PC-9 (cell line): Measurements from ENCODE around the gene OSBPL3. TPM values are rescaled to one million over a fixed set of nuclear protein-coding genes. Genes with fewer than 3 reads are reported as not detected.
A peak's percentile ranks its signal among the peaks of the same experiment; 100 is the strongest.

Experiments used
- BruUV-seq: library from RNA; stranded (reverse); fragments of 400-500 nt; replicated peaks from 2 replicates; lab custom pipeline; 2021; lab: Mats Ljungman, UMichigan
- CTCF ChIA-PET: fragments of 300-600 bp; sonication (Branson Sonifier 250); formaldehyde crosslinking; loops from one replicate; lab custom pipeline; 2022; ENCODE audit warnings: antibody characterized with exemption; lab: Charles Lee
- POLR2A ChIA-PET: fragments of 300-600 bp; sonication (Branson Sonifier 250); formaldehyde crosslinking; loops from one replicate; lab custom pipeline; 2022; ENCODE audit warnings: antibody characterized with exemption; ENCODE audit not compliant: unreplicated experiment; lab: Charles Lee
- DNase-seq, 2 experiments: peaks; one replicate each; pipeline versions ENCODE4 v3.0.0 to v3.0.0-alpha.2; 2015 to 2022; ENCODE audit warnings: mixed read lengths in 1 of 2
- H2AFZ ChIP-seq: fragments of 200-600 bp; sonication (generic); 2 replicates; pipeline ENCODE4 v1.8.1; 2017; ENCODE audit warnings: antibody characterized with exemption
- H3F3A ChIP-seq: fragments of 200-600 bp; sonication (generic); 2 replicates; pipeline ENCODE4 v1.8.1; 2017; ENCODE audit warnings: antibody characterized with exemption, mild to moderate bottlenecking, low read depth; ENCODE audit not compliant: insufficient read depth
- H3K27ac ChIP-seq: fragments of 200-600 bp; sonication (generic); 2 replicates; pipeline ENCODE4 v1.6.1; 2016; ENCODE audit warnings: mixed run types
- H3K27me3 ChIP-seq: fragments of 200-600 bp; sonication (generic); 2 replicates; pipeline ENCODE4 v1.6.1; 2016; ENCODE audit warnings: low read depth, mixed run types; ENCODE audit not compliant: insufficient read depth
- H3K36me3 ChIP-seq: fragments of 200-600 bp; sonication (generic); 2 replicates; pipeline ENCODE4 v1.6.1; 2016; ENCODE audit warnings: low read depth, mixed run types
- H3K4me1 ChIP-seq: fragments of 200-600 bp; sonication (generic); replicated peaks from 2 replicates; pipeline ENCODE4 v1.6.1; 2016; ENCODE audit warnings: mixed run types; ENCODE audit not compliant: insufficient read depth
- H3K4me2 ChIP-seq: fragments of 200-600 bp; sonication (generic); 2 replicates; pipeline ENCODE4 v1.6.1; 2017; ENCODE audit warnings: mixed run types
- H3K4me3 ChIP-seq: fragments of 200-600 bp; sonication (generic); 2 replicates; pipeline ENCODE4 v1.6.1; 2016; ENCODE audit warnings: mixed run types
- H3K79me2 ChIP-seq: fragments of 200-600 bp; sonication (generic); 2 replicates; pipeline ENCODE4 v1.6.1; 2017; ENCODE audit warnings: low read depth, mixed run types
- H3K9me2 ChIP-seq: fragments of 200-600 bp; sonication (generic); 2 replicates; pipeline ENCODE4 v1.8.1; 2017; ENCODE audit warnings: mild to moderate bottlenecking; ENCODE audit not compliant: insufficient read depth
- H3K9me3 ChIP-seq: fragments of 200-600 bp; sonication (generic); 2 replicates; pipeline ENCODE4 v1.8.1; 2016; ENCODE audit warnings: low read depth; ENCODE audit not compliant: insufficient read depth
- H4K20me1 ChIP-seq: fragments of 200-600 bp; sonication (generic); 2 replicates; pipeline ENCODE4 v1.8.1; 2017; ENCODE audit not compliant: insufficient read depth
- CTCF ChIP-seq: fragments of 200-600 bp; sonication (generic); conservative IDR thresholded peaks from 2 replicates; pipeline ENCODE4 v1.6.1; 2017; ENCODE audit warnings: mixed run types, antibody characterized with exemption, mild to moderate bottlenecking, moderate library complexity
- EZH2 ChIP-seq: fragments of 200-600 bp; sonication (generic); IDR thresholded peaks from 2 replicates; pipeline ENCODE4 v1.8.0; 2017; ENCODE audit warnings: antibody characterized with exemption, low read depth
- intact Hi-C: fragments of 100-400 bp; cut with micrococcal nuclease; formaldehyde crosslinking; loops from one replicate; pipeline ENCODE4 v1.10.0; 2022; ENCODE audit not compliant: unreplicated experiment
- total RNA-seq: library from RNA; stranded (reverse); gene quantifications from 2 replicates; pipeline ENCODE4 v1.2.3, GENCODE V29; 2021

Gene OSBPL3
- total RNA-seq, 1 experiment from 2014 or later: 87.6 TPM

DNA sequence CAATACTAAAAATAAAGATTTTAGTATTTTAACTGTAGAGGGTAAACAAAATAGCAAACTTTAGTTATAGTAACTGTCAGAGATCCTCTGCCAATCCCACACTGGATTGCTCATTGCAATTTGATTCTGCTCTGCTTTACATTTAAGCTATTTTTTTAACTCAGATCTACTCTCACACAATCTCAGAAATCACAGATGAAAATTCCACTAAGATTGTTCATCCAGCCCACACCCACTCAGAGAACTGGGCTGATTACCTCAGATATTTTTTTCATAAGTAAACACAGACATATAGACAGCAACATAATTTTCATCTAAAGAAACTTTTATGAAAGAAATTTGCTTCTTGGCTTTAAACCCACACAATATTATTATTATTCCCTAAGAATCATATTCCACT is 7.0 kb downstream of the OSBPL3 start:
- no peaks in the 10 kb centered on the region for H3K9me2 ChIP-seq
- H3K36me3 ChIP-seq: no peaks in the 10 kb centered on the region
- intact Hi-C loops: no loop called here
- peaks cover 51% of the 10 kb centered on the region for H3K4me1 ChIP-seq
- peak in 1 of 2 experiments; percentile 58 for DNase-seq
- CTCF ChIA-PET: interaction anchor here (0.7 kb wide), 1 partner anchor 13 kb away, joined by 3 read pairs; no protein-coding TSS in a partner anchor
- no peak overlapping the region for H3K4me3 ChIP-seq
- POLR2A ChIA-PET: interaction anchor here (0.5 kb wide), 1 partner anchor 1506 kb away, joined by 4 read pairs; no protein-coding TSS in a partner anchor
- peak overlapping the region; percentile 24 for H3K4me2 ChIP-seq
- H2AFZ ChIP-seq: no peak overlapping the region
- no TSS peak for BruUV-seq
- no peaks in the 10 kb centered on the region for H3K27me3 ChIP-seq
- H3K9me3 ChIP-seq: no peaks in the 10 kb centered on the region
- peak overlapping the region; percentile 13 for H3K27ac ChIP-seq
- TF ChIP-seq CTCF (no peak), EZH2 (no peak)
- H3K79me2 ChIP-seq: peaks cover 99% of the 10 kb centered on the region
- H3F3A ChIP-seq: peaks cover 12% of the 10 kb centered on the region
- H4K20me1 ChIP-seq: no peaks in the 10 kb centered on the region

DNA sequence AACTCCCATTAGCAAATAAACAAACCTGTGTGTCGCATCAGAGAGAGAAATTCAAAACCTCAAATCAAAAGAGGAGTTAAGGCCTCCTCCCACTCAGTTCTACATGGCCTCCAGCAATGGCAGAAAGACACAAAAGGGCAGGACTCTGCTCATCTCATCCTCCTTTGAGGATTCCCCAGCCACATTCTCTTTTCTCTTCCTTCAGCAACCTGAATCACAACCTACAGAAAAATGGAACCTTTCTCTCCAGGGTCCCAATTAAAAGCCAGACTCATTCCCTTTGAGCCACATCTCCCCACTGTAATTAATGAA is 7.9 kb downstream of the OSBPL3 start:
- Histone ChIP-seq H3K9me3 (no peaks in the 10 kb centered on the region), H3F3A (peaks cover 20% of the 10 kb centered on the region), H2AFZ (no peak overlapping the region), H4K20me1 (no peaks in the 10 kb centered on the region), H3K9me2 (no peaks in the 10 kb centered on the region), H3K79me2 (peaks cover 99% of the 10 kb centered on the region), H3K4me2 (peak overlapping the region; percentile 17; the same call in 1 of the 2 replicates), H3K4me3 (no peak overlapping the region), H3K27me3 (no peaks in the 10 kb centered on the region), H3K36me3 (no peaks in the 10 kb centered on the region), H3K27ac (no peak overlapping the region), H3K4me1 (peaks cover 56% of the 10 kb centered on the region)
- CTCF ChIA-PET: no interaction called here
- no TSS peak for BruUV-seq
- no peak for TF ChIP-seq EZH2
- TF ChIP-seq CTCF: no peak
- no peak for DNase-seq
- intact Hi-C loops: no loop called here
- POLR2A ChIA-PET: interaction anchor here (0.9 kb wide), 1 partner anchor 21 kb away, joined by 5 read pairs; no protein-coding TSS in a partner anchor

DNA sequence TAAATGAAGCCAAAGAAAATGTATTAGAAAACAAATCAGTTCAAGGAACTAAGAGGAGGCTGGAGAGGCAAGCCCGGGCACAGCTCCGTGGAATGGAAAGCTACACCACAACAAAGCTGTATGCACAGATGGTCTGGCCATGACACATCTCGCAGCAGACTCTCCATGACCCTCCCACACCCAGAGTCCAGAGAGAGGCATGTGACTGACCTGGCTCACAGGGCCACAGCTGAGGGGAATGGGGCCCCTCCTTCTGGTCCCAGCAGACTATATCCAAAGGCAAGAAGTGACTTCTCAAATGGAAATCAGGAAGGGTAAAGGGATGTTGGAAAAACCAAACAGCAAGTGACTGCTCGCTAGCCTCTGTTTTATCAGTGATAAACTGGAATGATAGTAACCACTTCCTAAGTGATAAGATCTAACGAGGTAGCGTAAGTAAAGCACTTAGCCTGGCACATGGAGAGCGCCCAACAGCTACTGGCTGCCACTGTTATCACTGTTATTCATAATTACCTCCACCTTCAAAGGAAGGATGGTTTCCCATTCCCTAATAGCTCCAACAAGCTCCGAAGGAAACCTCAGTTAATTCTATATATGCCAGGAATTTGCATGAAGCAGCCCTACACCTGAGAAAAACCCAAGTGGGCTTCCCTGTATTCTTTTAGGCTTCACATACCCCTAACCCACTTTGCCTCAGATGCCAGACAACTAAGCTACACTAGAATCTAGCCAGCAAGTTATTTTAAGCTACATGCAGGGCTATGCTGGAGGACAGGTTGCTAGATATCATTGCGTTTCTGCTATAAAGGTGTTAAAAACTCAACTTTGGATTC is 8.4 kb downstream of the OSBPL3 start:
- TF ChIP-seq EZH2 (no peak), CTCF (no peak)
- Histone ChIP-seq H3K9me2 (no peaks in the 10 kb centered on the region), H3K36me3 (no peaks in the 10 kb centered on the region), H3K9me3 (no peaks in the 10 kb centered on the region), H3K4me1 (peaks cover 57% of the 10 kb centered on the region), H3K4me3 (no peak overlapping the region), H4K20me1 (no peaks in the 10 kb centered on the region), H3F3A (peaks cover 26% of the 10 kb centered on the region), H3K79me2 (peaks cover 99% of the 10 kb centered on the region), H2AFZ (no peak overlapping the region), H3K27ac (peak overlapping the region; percentile 10; the same call in 1 of the 2 replicates), H3K4me2 (peak overlapping the region; percentile 17), H3K27me3 (no peaks in the 10 kb centered on the region)
- POLR2A ChIA-PET: interaction anchor here (0.5 to 0.9 kb wide), 3 partner anchors 20 to 100 kb away, joined by 3 to 5 read pairs (median 3); no protein-coding TSS in a partner anchor
- intact Hi-C loops: loop anchor here (2.0 kb wide), 3 partner anchors 57 to 151 kb away; no protein-coding TSS in a partner anchor
- CTCF ChIA-PET: interaction anchor here (2.1 kb wide), 1 partner anchor 10 kb away, joined by 4 read pairs; no protein-coding TSS in a partner anchor
- DNase-seq: peak; percentile 76 to 85
- BruUV-seq: no TSS peak
